ENCODE results near the gene NFIC.
"Not testable (repeated sequence)": the region's sequence is repeated elsewhere in the genome, so short reads cannot be mapped to it uniquely, and the experiment has no call there.

Gene NFIC

DNA sequence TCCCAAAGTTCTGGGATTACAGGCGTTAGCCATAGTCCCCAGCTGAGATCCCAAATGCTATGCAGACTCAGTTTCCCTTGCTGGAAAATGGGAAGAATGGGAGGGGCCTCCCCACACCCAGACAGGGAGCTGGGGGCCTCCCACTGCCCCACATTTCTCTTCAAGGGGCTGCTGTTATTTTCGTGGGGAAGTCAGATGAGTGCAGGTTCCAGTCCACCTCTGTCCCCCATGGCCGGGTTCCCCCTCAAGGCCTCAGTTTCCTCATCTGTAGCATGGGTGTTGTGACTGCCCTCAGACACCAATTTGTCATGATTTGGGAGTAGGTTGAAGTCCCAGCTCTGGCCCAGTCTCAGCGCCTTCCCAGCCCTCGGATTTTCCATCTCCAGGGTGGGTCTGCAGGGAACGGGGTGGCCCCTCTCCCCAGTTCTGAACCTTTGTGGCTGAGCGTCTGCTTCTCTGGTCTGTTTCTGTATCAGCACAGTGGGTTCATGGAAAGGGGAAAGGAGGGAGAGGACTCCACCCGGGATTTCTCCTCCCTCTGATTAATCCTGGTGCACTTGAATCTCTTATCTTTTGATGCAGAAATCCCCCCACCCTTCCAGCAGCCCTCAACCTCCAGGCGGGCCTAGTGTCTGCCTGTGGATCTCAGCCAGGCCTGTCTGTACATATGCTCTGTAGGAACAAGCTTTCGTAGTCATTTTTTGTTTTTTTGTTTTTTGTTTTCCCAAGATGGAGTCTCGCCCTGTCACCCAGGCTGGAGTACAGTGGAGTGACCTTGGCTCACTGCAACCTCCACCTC, 12.2 kb downstream of the NFIC start:
- Histone ChIP-seq H3K9me3 (ENCODE audit: insufficient read depth, low read depth, low read length) (no peaks in the 10 kb centered on the region), H3K27me3 (ENCODE audit: insufficient read depth, low read length) (peaks cover 10% of the 10 kb centered on the region), H3K36me3 (ENCODE audit: insufficient read depth, low read length) (no peaks in the 10 kb centered on the region), H3K4me1 (ENCODE audit: insufficient read depth, low read length) (no peaks in the 10 kb centered on the region), H3K27ac (ENCODE audit: low read depth, low read length) (no peak overlapping the region), H3K4me3 (ENCODE audit: low read length) (no peak overlapping the region), H3K9ac (ENCODE audit: low read depth, low read length) (no peak overlapping the region)
- WGBS = 78% methylated on average over 11 of the region's 11 CpGs

DNA sequence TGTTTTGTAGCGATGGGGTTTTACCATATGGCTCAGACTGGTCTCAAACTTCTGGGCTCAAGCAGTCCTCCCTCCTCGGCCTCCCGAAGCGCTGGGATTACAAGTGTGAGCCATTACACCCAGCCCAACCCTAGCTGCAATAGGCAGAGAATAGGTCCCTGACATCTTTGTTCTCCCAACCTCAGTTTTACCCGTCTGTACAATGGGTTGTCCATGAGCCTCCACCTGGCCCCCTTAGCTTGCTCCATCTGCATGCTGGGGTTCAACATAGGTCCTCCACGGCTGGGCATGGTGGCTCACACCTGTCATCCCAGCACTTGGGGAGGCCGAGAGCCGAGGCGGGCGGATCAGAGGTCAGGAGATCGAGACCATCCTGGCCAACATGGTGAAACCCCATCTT, 14.4 kb downstream of the NFIC start:
- no peaks in the 10 kb centered on the region for H3K4me1 ChIP-seq (ENCODE audit: insufficient read depth, low read length)
- H3K4me3 ChIP-seq (ENCODE audit: low read length) = no peak overlapping the region
- no peak overlapping the region for H3K9ac ChIP-seq (ENCODE audit: low read depth, low read length)
- no peaks in the 10 kb centered on the region for H3K9me3 ChIP-seq (ENCODE audit: insufficient read depth, low read depth, low read length)
- H3K27me3 ChIP-seq (ENCODE audit: insufficient read depth, low read length) = no peaks in the 10 kb centered on the region
- no peak overlapping the region for H3K27ac ChIP-seq (ENCODE audit: low read depth, low read length)
- no peaks in the 10 kb centered on the region for H3K36me3 ChIP-seq (ENCODE audit: insufficient read depth, low read length)
- 94% methylated on average over 11 of the region's 11 CpGs for WGBS

DNA sequence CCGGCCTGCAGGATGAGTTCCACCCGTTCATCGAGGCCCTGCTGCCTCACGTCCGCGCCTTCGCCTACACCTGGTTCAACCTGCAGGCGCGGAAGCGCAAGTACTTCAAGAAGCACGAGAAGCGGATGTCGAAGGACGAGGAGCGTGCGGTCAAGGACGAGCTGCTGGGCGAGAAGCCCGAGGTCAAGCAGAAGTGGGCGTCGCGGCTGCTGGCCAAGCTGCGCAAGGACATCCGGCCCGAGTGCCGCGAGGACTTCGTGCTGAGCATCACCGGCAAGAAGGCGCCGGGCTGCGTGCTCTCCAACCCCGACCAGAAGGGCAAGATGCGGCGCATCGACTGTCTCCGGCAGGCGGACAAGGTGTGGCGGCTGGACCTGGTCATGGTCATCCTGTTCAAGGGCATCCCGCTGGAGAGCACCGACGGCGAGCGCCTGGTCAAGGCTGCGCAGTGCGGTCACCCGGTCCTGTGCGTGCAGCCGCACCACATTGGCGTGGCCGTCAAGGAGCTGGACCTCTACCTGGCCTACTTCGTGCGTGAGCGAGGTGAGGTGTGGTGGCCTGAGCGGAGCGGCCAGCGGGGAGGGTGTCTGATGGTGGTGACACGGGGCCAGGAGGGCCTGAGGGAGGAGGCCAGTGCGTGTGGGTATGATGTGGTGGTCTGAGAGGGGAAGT, 15.5 kb downstream of the NFIC start:
- no peaks in the 10 kb centered on the region for H3K36me3 ChIP-seq (ENCODE audit: insufficient read depth, low read length)
- H3K4me1 ChIP-seq (ENCODE audit: insufficient read depth, low read length) = no peaks in the 10 kb centered on the region
- WGBS = 94% methylated on average over 59 of the region's 59 CpGs
- H3K27ac ChIP-seq (ENCODE audit: low read depth, low read length) = no peak overlapping the region
- H3K9me3 ChIP-seq (ENCODE audit: insufficient read depth, low read depth, low read length) = no peaks in the 10 kb centered on the region
- no peak overlapping the region for H3K9ac ChIP-seq (ENCODE audit: low read depth, low read length)
- no peaks in the 10 kb centered on the region for H3K27me3 ChIP-seq (ENCODE audit: insufficient read depth, low read length)
- no peak overlapping the region for H3K4me3 ChIP-seq (ENCODE audit: low read length)

GRCh38 chr19:3382460-3383100, 16.2 kb downstream of the NFIC start:
- no peaks in the 10 kb centered on the region for H3K9me3 ChIP-seq (ENCODE audit: insufficient read depth, low read depth, low read length)
- H3K27me3 ChIP-seq (ENCODE audit: insufficient read depth, low read length) = no peaks in the 10 kb centered on the region
- no peak overlapping the region for H3K27ac ChIP-seq (ENCODE audit: low read depth, low read length)
- no peaks in the 10 kb centered on the region for H3K36me3 ChIP-seq (ENCODE audit: insufficient read depth, low read length)
- no peak overlapping the region for H3K4me3 ChIP-seq (ENCODE audit: low read length)
- no peaks in the 10 kb centered on the region for H3K4me1 ChIP-seq (ENCODE audit: insufficient read depth, low read length)
- no peak overlapping the region for H3K9ac ChIP-seq (ENCODE audit: low read depth, low read length)
- WGBS = 88% methylated on average over 14 of the region's 14 CpGs

- Histone ChIP-seq H3K4me3 (ENCODE audit: low read length) (no peak overlapping the region), H3K27me3 (ENCODE audit: insufficient read depth, low read length) (no peaks in the 10 kb centered on the region), H3K27ac (ENCODE audit: low read depth, low read length) (no peak overlapping the region), H3K4me1 (ENCODE audit: insufficient read depth, low read length) (no peaks in the 10 kb centered on the region), H3K9ac (ENCODE audit: low read depth, low read length) (no peak overlapping the region), H3K36me3 (ENCODE audit: insufficient read depth, low read length) (no peaks in the 10 kb centered on the region), H3K9me3 (ENCODE audit: insufficient read depth, low read depth, low read length) (no peaks in the 10 kb centered on the region)
- 82% methylated on average over 13 of the region's 13 CpGs for WGBS
Observed at GRCh38 chr19:3383121-3383722, 16.8 kb downstream of the NFIC start.

- Histone ChIP-seq H3K4me1 (ENCODE audit: insufficient read depth, low read length) (no peaks in the 10 kb centered on the region), H3K4me3 (ENCODE audit: low read length) (no peak overlapping the region), H3K36me3 (ENCODE audit: insufficient read depth, low read length) (no peaks in the 10 kb centered on the region), H3K27ac (ENCODE audit: low read depth, low read length) (no peak overlapping the region), H3K27me3 (ENCODE audit: insufficient read depth, low read length) (no peaks in the 10 kb centered on the region; the same call in 1 of the 2 replicates), H3K9ac (ENCODE audit: low read depth, low read length) (no peak overlapping the region), H3K9me3 (ENCODE audit: insufficient read depth, low read depth, low read length) (no peaks in the 10 kb centered on the region)
- WGBS = 90% methylated on average over 25 of the region's 25 CpGs
Observed at GRCh38 chr19:3386447-3387234, 20.3 kb downstream of the NFIC start.

DNA sequence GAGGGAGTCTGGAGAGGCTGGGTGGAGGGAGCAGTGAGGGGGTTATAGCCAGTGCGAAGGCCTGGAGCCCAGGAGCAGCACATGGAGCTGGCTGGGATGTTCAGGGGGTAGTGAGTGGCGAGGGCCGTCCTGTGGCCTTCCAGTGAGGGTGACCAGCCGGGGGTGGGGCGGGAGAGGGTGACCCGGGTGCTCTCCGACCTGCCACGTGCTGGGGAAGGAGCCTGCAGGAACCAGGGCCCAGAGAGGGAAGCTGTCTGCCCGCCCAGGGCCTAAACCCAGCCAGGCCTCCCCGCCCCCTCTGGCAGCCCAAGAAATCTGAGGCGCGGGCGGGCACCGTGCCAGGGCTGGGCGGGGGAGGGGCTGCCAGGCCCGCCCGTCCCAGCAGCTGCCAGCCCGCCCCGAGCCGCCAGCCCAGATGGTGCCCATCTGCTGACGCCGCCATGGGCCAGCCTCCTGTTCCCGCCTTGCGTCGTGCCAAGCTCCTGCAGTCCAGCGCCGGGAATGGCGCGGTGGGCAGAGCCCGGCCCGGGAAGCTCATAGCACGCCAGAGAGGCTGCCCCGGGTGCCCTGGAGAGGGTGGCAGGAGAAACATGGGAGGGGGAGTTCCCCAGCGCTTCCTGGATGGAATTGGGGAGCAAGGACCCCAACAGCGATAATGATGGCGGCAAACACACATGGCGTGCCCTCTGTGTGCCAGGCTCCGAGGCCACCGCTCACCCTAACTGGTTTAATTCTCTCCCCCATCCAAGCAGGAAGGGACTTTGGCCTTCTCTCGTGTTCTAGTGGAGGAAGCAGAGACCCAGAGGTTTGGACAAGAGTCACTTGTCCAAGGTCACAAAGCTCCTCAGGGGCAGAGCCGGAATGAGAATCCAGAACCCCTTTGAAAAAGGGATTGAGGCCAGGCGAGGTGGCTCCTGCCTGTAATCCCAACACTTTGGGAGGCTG, 21.5 kb downstream of the NFIC start:
- 92% methylated on average over 42 of the region's 42 CpGs for WGBS
- Histone ChIP-seq H3K27me3 (ENCODE audit: insufficient read depth, low read length) (no peaks in the 10 kb centered on the region; the same call in 1 of the 2 replicates), H3K9me3 (ENCODE audit: insufficient read depth, low read depth, low read length) (no peaks in the 10 kb centered on the region), H3K4me1 (ENCODE audit: insufficient read depth, low read length) (no peaks in the 10 kb centered on the region), H3K9ac (ENCODE audit: low read depth, low read length) (no peak overlapping the region), H3K4me3 (ENCODE audit: low read length) (no peak overlapping the region), H3K27ac (ENCODE audit: low read depth, low read length) (no peak overlapping the region), H3K36me3 (ENCODE audit: insufficient read depth, low read length) (no peaks in the 10 kb centered on the region)

- H3K9ac ChIP-seq (ENCODE audit: low read depth, low read length) = no peak overlapping the region
Observed at GRCh38 chr19:3389446-3389778, 23.0 kb downstream of the NFIC start.

GRCh38 chr19:3389876-3390371, 23.5 kb downstream of the NFIC start:
- H3K27me3 ChIP-seq (ENCODE audit: insufficient read depth, low read length) = no peaks in the 10 kb centered on the region; the same call in 1 of the 2 replicates
- no peak overlapping the region for H3K4me3 ChIP-seq (ENCODE audit: low read length)
- no peaks in the 10 kb centered on the region for H3K9me3 ChIP-seq (ENCODE audit: insufficient read depth, low read depth, low read length)
- no peak overlapping the region for H3K27ac ChIP-seq (ENCODE audit: low read depth, low read length)
- H3K36me3 ChIP-seq (ENCODE audit: insufficient read depth, low read length) = no peaks in the 10 kb centered on the region
- no peak overlapping the region for H3K9ac ChIP-seq (ENCODE audit: low read depth, low read length)
- no peaks in the 10 kb centered on the region for H3K4me1 ChIP-seq (ENCODE audit: insufficient read depth, low read length)
- 30% methylated on average over 15 of the region's 17 CpGs for WGBS

More at GRCh38 chr19:3389446-3389778, 23.0 kb downstream of the NFIC start:
- no peaks in the 10 kb centered on the region for H3K9me3 ChIP-seq (ENCODE audit: insufficient read depth, low read depth, low read length)
- 91% methylated on average over 9 of the region's 9 CpGs for WGBS
- no peak overlapping the region for H3K4me3 ChIP-seq (ENCODE audit: low read length)
- H3K27ac ChIP-seq (ENCODE audit: low read depth, low read length) = no peak overlapping the region
- no peaks in the 10 kb centered on the region for H3K4me1 ChIP-seq (ENCODE audit: insufficient read depth, low read length)
- no peaks in the 10 kb centered on the region; the same call in 1 of the 2 replicates for H3K27me3 ChIP-seq (ENCODE audit: insufficient read depth, low read length)
- H3K36me3 ChIP-seq (ENCODE audit: insufficient read depth, low read length) = no peaks in the 10 kb centered on the region

GRCh38 chr19:3391911-3392310, 25.5 kb downstream of the NFIC start:
- H3K4me1 ChIP-seq (ENCODE audit: insufficient read depth, low read length); H3K9me3 ChIP-seq (ENCODE audit: insufficient read depth, low read depth, low read length); H3K4me3 ChIP-seq (ENCODE audit: low read length); H3K36me3 ChIP-seq (ENCODE audit: insufficient read depth, low read length); H3K27me3 ChIP-seq (ENCODE audit: insufficient read depth, low read length); H3K27ac ChIP-seq (ENCODE audit: low read depth, low read length); H3K9ac ChIP-seq (ENCODE audit: low read depth, low read length): not testable (repeated sequence)
- 95% methylated on average over 9 of the region's 9 CpGs for WGBS
